Breast epithelium (tissue), 3 donors: Measurements from ENCODE around the gene NPIPB2.
"Not testable (repeated sequence)": the region's sequence is repeated elsewhere in the genome, so short reads cannot be mapped to it uniquely, and the experiment has no call there.

Source experiments
- CTCF ChIP-seq, 3 donors: fragments of 450-650 bp; IDR thresholded peaks; one replicate each; pipeline ENCODE4 v1.5.1; 2016 to 2017; ENCODE audit warnings: antibody characterized with exemption in 3 of 3, mild to moderate bottlenecking in 3 of 3, moderate library complexity in 3 of 3
- POLR2A ChIP-seq: fragments of 450-650 bp; IDR thresholded peaks from one replicate; pipeline ENCODE4 v1.6.1; 2016; ENCODE audit warnings: antibody characterized with exemption, mild to moderate bottlenecking, moderate library complexity

- not testable (repeated sequence) for TF ChIP-seq POLR2A; CTCF (IDR thresholded peaks at IDR 0.05)
These were observed 21.1 kb upstream of the NPIPB2 start for GRCh38 chr16:11962978-11963377.
